CD4-positive, alpha-beta T cell treated with Interleukin-1 beta for 1 hour (primary cell): ENCODE measurements around the gene CIAO2B.

Source experiments
- DNase-seq, 2 donors: peaks; one replicate each; pipeline ENCODE4 v3.0.0-alpha.2; 2020 to 2022

CIAO2B gene

GRCh38 chr16:66919569-66920298, 14.5 kb downstream of the CIAO2B start:
- DNase-seq = no peak

- no peak for DNase-seq
Measured at GRCh38 chr16:66918803-66919568, 15.2 kb downstream of the CIAO2B start, which contains the start of gene CDH16. CDH16 (minus strand) TSS chr16:66918885; CDS start chr16:66918065, 820 bp downstream.

- no peak for DNase-seq
Measured at GRCh38 chr16:66918355-66918754, 15.8 kb downstream of the CIAO2B start.

GRCh38 chr16:66917741-66918140, 16.5 kb downstream of the CIAO2B start:
- DNase-seq = no peak

- DNase-seq = no peak
Measured at GRCh38 chr16:66916518-66916917, 17.7 kb downstream of the CIAO2B start.

- no peak for DNase-seq
Measured at GRCh38 chr16:66915041-66915440, 19.2 kb downstream of the CIAO2B start.

GRCh38 chr16:66914541-66914940, 19.7 kb downstream of the CIAO2B start:
- no peak for DNase-seq

- DNase-seq = no peak
Measured at GRCh38 chr16:66913711-66914110, 20.5 kb downstream of the CIAO2B start.

GRCh38 chr16:66913081-66913480, 21.1 kb downstream of the CIAO2B start:
- DNase-seq = no peak

GRCh38 chr16:66911801-66912200, 22.4 kb downstream of the CIAO2B start:
- no peak for DNase-seq

- DNase-seq = no peak
Measured at GRCh38 chr16:66911112-66911511, 23.1 kb downstream of the CIAO2B start.

GRCh38 chr16:66910175-66910940, 23.8 kb downstream of the CIAO2B start:
- no peak for DNase-seq

GRCh38 chr16:66908762-66909559, 25.2 kb downstream of the CIAO2B start:
- DNase-seq = no peak

GRCh38 chr16:66908116-66908515, 26.1 kb downstream of the CIAO2B start:
- DNase-seq = no peak

GRCh38 chr16:66906916-66907836, 27.0 kb downstream of the CIAO2B start:
- DNase-seq = no peak

GRCh38 chr16:66905633-66906539, 28.3 kb downstream of the CIAO2B start:
- peak; percentile 33 to 43 for DNase-seq

GRCh38 chr16:66904846-66905632, 29.2 kb downstream of the CIAO2B start:
- no peak for DNase-seq

- DNase-seq = no peak
Measured at GRCh38 chr16:66904428-66904845, 29.8 kb downstream of the CIAO2B start.
